ENCODE results near the gene UBE2S.

The UBE2S gene

GRCh38 chr19:55377356-55378131 lies 30.0 kb downstream of the UBE2S start:
- Histone ChIP-seq H3K9me3 (ENCODE audit: insufficient read depth, low read length) (no peaks in the 10 kb centered on the region), H3K9ac (ENCODE audit: low read length) (no peak overlapping the region), H3K27ac (ENCODE audit: low read depth, low read length) (no peak overlapping the region), H2AFZ (ENCODE audit: low read depth, low read length, severe bottlenecking) (no peak overlapping the region), H3K36me3 (ENCODE audit: low read length) (no peaks in the 10 kb centered on the region), H3F3A (ENCODE audit: insufficient read depth) (no peaks in the 10 kb centered on the region), H3K9me2 (replicated peaks; ENCODE audit: insufficient read depth, low read length) (no peaks in the 10 kb centered on the region), H3K27me3 (ENCODE audit: low read length) (no peaks in the 10 kb centered on the region), H3K4me2 (ENCODE audit: low read depth, low read length, poor library complexity, severe bottlenecking) (no peak overlapping the region), H3K79me2 (ENCODE audit: insufficient read depth, low read length) (no peaks in the 10 kb centered on the region), H3K4me3 (ENCODE audit: insufficient read depth, low read length, poor library complexity, severe bottlenecking) (no peak overlapping the region), H4K20me1 (ENCODE audit: low read depth, low read length) (no peaks in the 10 kb centered on the region)
- no peak for TF ChIP-seq CTCF (IDR thresholded peaks at IDR 0.05; ENCODE audit: insufficient read depth, low read length, poor library complexity, severe bottlenecking)
- TF ChIP-seq EZH2phosphoT487 (conservative IDR thresholded peaks at IDR 0.05; ENCODE audit: low read length): no peak

- H3K4me3 ChIP-seq (ENCODE audit: insufficient read depth, low read length, poor library complexity, severe bottlenecking): no peak within 1 kb of the TSS
- H3F3A ChIP-seq (ENCODE audit: insufficient read depth): no peaks in the 10 kb centered on the region
- H3K36me3 ChIP-seq (ENCODE audit: low read length): no peaks in the 10 kb centered on the region
- H3K9ac ChIP-seq (ENCODE audit: low read length): no peak within 1 kb of the TSS
- no peaks in the 10 kb centered on the region for H3K27me3 ChIP-seq (ENCODE audit: low read length)
- no peaks in the 10 kb centered on the region for H3K79me2 ChIP-seq (ENCODE audit: insufficient read depth, low read length)
- H3K4me2 ChIP-seq (ENCODE audit: low read depth, low read length, poor library complexity, severe bottlenecking): no peak within 1 kb of the TSS
- H3K9me2 ChIP-seq (replicated peaks; ENCODE audit: insufficient read depth, low read length): no peaks in the 10 kb centered on the region
- H3K9me3 ChIP-seq (ENCODE audit: insufficient read depth, low read length): no peaks in the 10 kb centered on the region
- no peak for TF ChIP-seq CTCF (IDR thresholded peaks at IDR 0.05; ENCODE audit: insufficient read depth, low read length, poor library complexity, severe bottlenecking)
- no peak for TF ChIP-seq EZH2phosphoT487 (conservative IDR thresholded peaks at IDR 0.05; ENCODE audit: low read length)
- no peaks in the 10 kb centered on the region for H4K20me1 ChIP-seq (ENCODE audit: low read depth, low read length)
- no peak within 1 kb of the TSS for H3K27ac ChIP-seq (ENCODE audit: low read depth, low read length)
- no peak within 1 kb of the TSS for H2AFZ ChIP-seq (ENCODE audit: low read depth, low read length, severe bottlenecking)
Measured at GRCh38 chr19:55376241-55376933, 31.2 kb downstream of the UBE2S start, which contains the start of gene TMEM190. Gene TMEM190, plus strand, starts transcription at chr19:55376826. Its CDS starts 28 bp downstream, at chr19:55376854.

GRCh38 chr19:55373993-55374757 lies 33.4 kb downstream of the UBE2S start:
- Histone ChIP-seq H4K20me1 (ENCODE audit: low read depth, low read length) (no peaks in the 10 kb centered on the region), H3K79me2 (ENCODE audit: insufficient read depth, low read length) (no peaks in the 10 kb centered on the region), H3K27me3 (ENCODE audit: low read length) (no peaks in the 10 kb centered on the region), H3K9me3 (ENCODE audit: insufficient read depth, low read length) (no peaks in the 10 kb centered on the region), H3F3A (ENCODE audit: insufficient read depth) (no peaks in the 10 kb centered on the region), H3K9ac (ENCODE audit: low read length) (no peak overlapping the region), H3K36me3 (ENCODE audit: low read length) (no peaks in the 10 kb centered on the region), H3K9me2 (replicated peaks; ENCODE audit: insufficient read depth, low read length) (no peaks in the 10 kb centered on the region), H3K4me2 (ENCODE audit: low read depth, low read length, poor library complexity, severe bottlenecking) (no peak overlapping the region), H3K27ac (ENCODE audit: low read depth, low read length) (no peak overlapping the region), H3K4me3 (ENCODE audit: insufficient read depth, low read length, poor library complexity, severe bottlenecking) (no peak overlapping the region), H2AFZ (ENCODE audit: low read depth, low read length, severe bottlenecking) (no peak overlapping the region)
- TF ChIP-seq EZH2phosphoT487 (conservative IDR thresholded peaks at IDR 0.05; ENCODE audit: low read length) (no peak), CTCF (IDR thresholded peaks at IDR 0.05; ENCODE audit: insufficient read depth, low read length, poor library complexity, severe bottlenecking) (no peak)
